Panc1 (cell line): Measurements from ENCODE around the gene SH3RF2. TPM values are rescaled to one million over a fixed set of nuclear protein-coding genes. Genes with fewer than 3 reads are reported as not detected.
"Not testable (repeated sequence)": the region's sequence is repeated elsewhere in the genome, so short reads cannot be mapped to it uniquely, and the experiment has no call there.

Experiments
- ATAC-seq: fragments of 200-7000 bp; cut with Tn5 transposase; 2 replicates; pipeline ENCODE4 v1.9.1; 2020; ENCODE audit warnings: mild to moderate bottlenecking, moderate library complexity
- BruUV-seq: library from RNA; stranded (reverse); fragments of 400-500 nt; replicated peaks from 2 replicates; lab custom pipeline; 2021; lab: Mats Ljungman, UMichigan
- CTCF ChIA-PET: fragments of 300-600 bp; sonication (Branson Sonifier 250); formaldehyde crosslinking; loops from one replicate; lab custom pipeline; 2022; ENCODE audit warnings: antibody characterized with exemption; lab: Charles Lee
- POLR2A ChIA-PET: fragments of 300-600 bp; sonication (Branson Sonifier 250); formaldehyde crosslinking; loops from one replicate; lab custom pipeline; 2022; ENCODE audit warnings: antibody characterized with exemption; lab: Charles Lee
- DNase-seq: peaks from one replicate; pipeline ENCODE4 v3.0.0-alpha.2; 2010; ENCODE audit warnings: low read depth, low spot score
- H3K27ac ChIP-seq: 2 replicates; pipeline ENCODE4 v1.5.1; 2011; ENCODE audit warnings: mild to moderate bottlenecking, low read length, inconsistent platforms
- H3K27me3 ChIP-seq: fragments of 200-500 bp; sonication (Bioruptor generic); 2 replicates; pipeline ENCODE4 v1.6.0; 2014; ENCODE audit warnings: low read length, inconsistent platforms; ENCODE audit not compliant: control insufficient read depth, insufficient read depth
- H3K36me3 ChIP-seq: fragments of 200-500 bp; sonication (Bioruptor generic); 2 replicates; pipeline ENCODE4 v1.5.1; 2014; ENCODE audit warnings: inconsistent platforms, mild to moderate bottlenecking, low read length, moderate library complexity; ENCODE audit not compliant: control insufficient read depth, insufficient read depth
- H3K4me1 ChIP-seq: 2 replicates; pipeline ENCODE4 v1.5.1; 2011; ENCODE audit warnings: inconsistent platforms, mild to moderate bottlenecking, low read length, moderate library complexity; ENCODE audit not compliant: control insufficient read depth, insufficient read depth
- H3K4me3 ChIP-seq, 2 experiments: 2 replicates each; pipeline ENCODE4 v1.5.1; 2011 to 2012; ENCODE audit warnings: low read depth in 2 of 2, low read length in 2 of 2, mild to moderate bottlenecking in 2 of 2, inconsistent platforms in 1 of 2, moderate library complexity in 1 of 2
- H3K9me3 ChIP-seq: fragments of 200-500 bp; sonication (Bioruptor generic); 2 replicates; pipeline ENCODE4 v1.5.1; 2014; ENCODE audit warnings: low read depth, mild to moderate bottlenecking, inconsistent platforms, low read length, moderate library complexity; ENCODE audit not compliant: control insufficient read depth, insufficient read depth
- CTCF ChIP-seq: fragments of 450-650 bp; IDR thresholded peaks from 2 replicates; pipeline ENCODE4 v1.5.1; 2017; ENCODE audit warnings: mild to moderate bottlenecking
- POLR2AphosphoS5 ChIP-seq: IDR thresholded peaks from 2 replicates; pipeline ENCODE4 v1.6.1; 2012; ENCODE audit warnings: mild to moderate bottlenecking, low read depth, low read length, moderate library complexity
- REST ChIP-seq, 2 experiments: IDR thresholded peaks; 2 replicates each; pipeline ENCODE4 v1.6.1; 2011 to 2012; ENCODE audit warnings: low read depth in 2 of 2, control low read depth in 1 of 2, low read length in 1 of 2, mild to moderate bottlenecking in 1 of 2, moderate library complexity in 1 of 2; ENCODE audit not compliant: insufficient read depth in 1 of 2
- SIN3A ChIP-seq: IDR thresholded peaks from 2 replicates; pipeline ENCODE4 v1.6.1; 2012; ENCODE audit warnings: low read depth, mild to moderate bottlenecking, low read length, moderate library complexity, borderline replicate concordance; ENCODE audit not compliant: insufficient read depth
- TCF7L2 ChIP-seq: IDR thresholded peaks from 2 replicates; pipeline ENCODE4 v1.6.1; 2011; ENCODE audit warnings: mild to moderate bottlenecking, low read depth, low read length, inconsistent platforms
- in situ Hi-C: cut with HindIII; loops from 2 replicates; pipeline ENCODE4 v1.10.0; 2016; ENCODE audit warnings: low sequenced_read_pairs, low pct_unique_long_range_greater_than_20kb
- intact Hi-C: fragments of 100-400 bp; cut with micrococcal nuclease; formaldehyde crosslinking; loops from one replicate; pipeline ENCODE4 v1.10.0; 2022; ENCODE audit not compliant: unreplicated experiment
- total RNA-seq: library from RNA; stranded (reverse); gene quantifications from one replicate; pipeline ENCODE4 v1.2.1, GENCODE V29; 2021; ENCODE audit not compliant: unreplicated experiment

The SH3RF2 gene
- total RNA-seq, 1 experiment from 2014 or later = 23.1 TPM

- H3K36me3 ChIP-seq = no peaks in the 10 kb centered on the region
- TF ChIP-seq SIN3A (no peak), REST (IDR thresholded peaks at IDR 0.05; ENCODE audit: insufficient read depth in 1 of 2, low read depth in 2 of 2, low read length in 1 of 2) (no peak), CTCF (no peak)
- ChIA-PET POLR2A (no interaction called here), CTCF (no interaction called here)
- H3K4me3 ChIP-seq = no peak overlapping the region
- no peak overlapping the region for H3K27ac ChIP-seq
- DNase-seq = no peak
- no peaks in the 10 kb centered on the region for H3K27me3 ChIP-seq
- no peaks in the 10 kb centered on the region for H3K9me3 ChIP-seq
- no TSS peak for BruUV-seq
- no peak for ATAC-seq
- intact Hi-C loops (no loop called here), in situ Hi-C loops (no loop called here)
- H3K4me1 ChIP-seq = no peaks in the 10 kb centered on the region
Measured at GRCh38 chr5:145990170-145990569, 53.8 kb downstream of the SH3RF2 start.

- ATAC-seq (no peak), DNase-seq (no peak)
- Histone ChIP-seq H3K27me3 (no peaks in the 10 kb centered on the region), H3K27ac (no peak overlapping the region), H3K4me3 (no peak overlapping the region), H3K36me3 (no peaks in the 10 kb centered on the region), H3K4me1 (no peaks in the 10 kb centered on the region), H3K9me3 (no peaks in the 10 kb centered on the region)
- intact Hi-C loops (no loop called here), in situ Hi-C loops (no loop called here)
- ChIA-PET POLR2A (no interaction called here), CTCF (no interaction called here)
- no peak for TF ChIP-seq CTCF
- no peak for TF ChIP-seq TCF7L2
- no peak for TF ChIP-seq REST (IDR thresholded peaks at IDR 0.05; ENCODE audit: insufficient read depth in 1 of 2, low read depth in 2 of 2, low read length in 1 of 2)
- no peak for TF ChIP-seq SIN3A
- TF ChIP-seq POLR2AphosphoS5 = no peak
- BruUV-seq = no TSS peak
Measured at GRCh38 chr5:145991044-145991575, 54.7 kb downstream of the SH3RF2 start.

- H3K4me1 ChIP-seq, H3K4me3 ChIP-seq, DNase-seq, in situ Hi-C loops, ATAC-seq, H3K27me3 ChIP-seq, H3K27ac ChIP-seq, H3K36me3 ChIP-seq, CTCF ChIA-PET, intact Hi-C loops, BruUV-seq, H3K9me3 ChIP-seq, POLR2A ChIA-PET: not testable (repeated sequence)
Measured at GRCh38 chr5:145993538-145993937, 57.2 kb downstream of the SH3RF2 start.
